ENCODE results near the gene PCTP. TPM values are rescaled to one million over a fixed set of nuclear protein-coding genes. Genes with fewer than 3 reads are reported as not detected.

Gene PCTP
- total RNA-seq, 8 experiments from 2014 or later, result 4.6 to 21.0 (median 13.0) TPM

DNA sequence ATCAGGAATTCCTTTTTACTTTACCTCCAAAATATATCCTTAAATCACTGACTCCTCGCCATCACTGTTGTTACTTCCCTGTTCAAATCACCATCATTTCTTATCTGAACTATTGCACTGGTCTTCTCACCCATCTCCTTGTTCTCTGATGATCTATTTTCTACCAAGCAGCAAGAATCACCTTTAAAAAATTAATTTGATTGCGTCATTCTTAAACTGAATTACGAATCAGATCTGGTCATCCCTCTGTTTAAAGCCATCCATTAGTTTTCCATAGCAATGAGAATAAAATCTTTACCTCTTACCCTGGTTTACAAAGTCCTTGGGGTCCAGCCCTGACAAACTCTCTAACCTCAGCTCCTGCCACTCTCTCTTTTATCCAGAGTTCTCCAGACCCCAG is 14.6 kb downstream of the PCTP start:
- WGBS, 10 experiments, result 90 to 100% (median 97%) methylated on average over 2 to 3 of the region's 3 CpGs
- H3K4me3 ChIP-seq, result no peak overlapping the region

DNA sequence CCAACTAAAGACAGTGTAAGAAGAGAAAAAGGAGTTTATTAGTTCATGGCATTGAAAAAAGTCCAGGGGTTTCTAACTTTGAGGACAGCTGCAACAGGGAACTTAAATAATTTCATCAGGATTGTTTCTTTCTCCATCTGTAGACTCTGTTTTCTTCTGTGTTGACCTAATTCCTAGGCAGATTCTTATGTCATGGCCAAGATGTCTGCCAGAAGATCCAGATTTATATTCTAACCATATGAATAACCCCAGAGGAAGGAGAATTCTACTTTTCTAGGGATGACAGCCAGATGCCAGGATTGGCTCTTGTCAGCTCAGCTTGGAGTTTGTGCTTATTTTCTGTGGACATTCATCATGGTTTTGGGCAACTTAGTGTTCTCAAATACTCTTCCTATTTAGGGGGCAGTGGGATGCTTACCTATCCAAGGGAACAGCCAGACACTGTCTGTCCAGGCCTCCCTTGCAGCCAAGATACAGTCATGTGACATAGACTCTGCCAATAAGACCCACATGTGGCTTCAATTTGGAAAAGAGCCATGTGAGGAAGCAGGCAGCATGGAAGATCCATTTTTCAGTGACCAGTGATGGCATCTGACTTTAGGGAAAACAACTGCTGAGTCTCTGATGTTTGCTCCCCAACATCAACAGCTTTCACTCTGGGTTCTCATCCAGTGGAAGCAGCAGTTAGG is 18.2 kb downstream of the PCTP start:
- no peak overlapping the region for H3K27ac ChIP-seq
- H3K4me3 ChIP-seq, result no peak overlapping the region
- no peaks in the 10 kb centered on the region for H3K4me1 ChIP-seq (replicated peaks in 1 of 2)
- in situ Hi-C loops (cut with MboI; ENCODE audit: low pct_unique_long_range_greater_than_20kb in 2 of 9, low sequenced_read_pairs in 9 of 9, unreplicated experiment in 9 of 9), result loop anchor here in 2 of 9 experiments (25.0 kb wide), 1 partner anchor 232 kb away; no protein-coding TSS in a partner anchor
- peak in 2 of 8 experiments; percentile 19 to 53 for ATAC-seq (replicated peaks in 6 of 8)

More for the DNA sequence above, 14.6 kb downstream of the PCTP start:
- H3K4me1 ChIP-seq (replicated peaks in 1 of 2), result no peaks in the 10 kb centered on the region
- no peak overlapping the region for H3K27ac ChIP-seq
- ATAC-seq (replicated peaks in 6 of 8), result no peak
- in situ Hi-C loops (cut with MboI; ENCODE audit: low pct_unique_long_range_greater_than_20kb in 2 of 9, low sequenced_read_pairs in 9 of 9, unreplicated experiment in 9 of 9), result loop anchor here in 2 of 9 experiments (25.0 kb wide), 1 partner anchor 228 kb away; no protein-coding TSS in a partner anchor

DNA sequence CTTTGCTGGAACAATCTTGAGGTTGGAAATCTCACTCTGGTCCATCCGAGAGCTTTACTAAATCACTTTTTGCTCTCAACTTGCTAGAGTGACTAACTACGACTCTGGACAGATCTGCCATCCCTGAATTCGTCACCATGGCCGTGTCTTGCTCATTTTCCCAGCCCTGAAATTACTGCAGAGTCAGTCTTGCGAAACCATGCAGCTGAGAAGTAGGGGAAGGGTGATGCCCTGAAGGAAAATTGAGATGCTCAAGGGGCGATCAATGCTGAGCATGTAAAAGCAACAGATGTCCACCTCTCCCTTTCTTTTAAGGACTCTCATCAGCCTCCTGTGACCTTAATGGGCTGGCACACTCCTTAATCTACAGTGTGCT is 18.8 kb downstream of the PCTP start:
- H3K27ac ChIP-seq, result no peak overlapping the region
- in situ Hi-C loops (cut with MboI; ENCODE audit: low pct_unique_long_range_greater_than_20kb in 2 of 9, low sequenced_read_pairs in 9 of 9, unreplicated experiment in 9 of 9), result loop anchor here in 2 of 9 experiments (25.0 kb wide), 1 partner anchor 232 kb away; no protein-coding TSS in a partner anchor
- peak in 3 of 8 experiments; percentile 38 to 87 (median 86) for ATAC-seq (replicated peaks in 6 of 8)
- no peaks in the 10 kb centered on the region for H3K4me1 ChIP-seq (replicated peaks in 1 of 2)
- 19 to 100% (median 82%) methylated on average over 1 to 6 of the region's 6 CpGs for WGBS, 10 experiments
- H3K4me3 ChIP-seq, result no peak overlapping the region

DNA sequence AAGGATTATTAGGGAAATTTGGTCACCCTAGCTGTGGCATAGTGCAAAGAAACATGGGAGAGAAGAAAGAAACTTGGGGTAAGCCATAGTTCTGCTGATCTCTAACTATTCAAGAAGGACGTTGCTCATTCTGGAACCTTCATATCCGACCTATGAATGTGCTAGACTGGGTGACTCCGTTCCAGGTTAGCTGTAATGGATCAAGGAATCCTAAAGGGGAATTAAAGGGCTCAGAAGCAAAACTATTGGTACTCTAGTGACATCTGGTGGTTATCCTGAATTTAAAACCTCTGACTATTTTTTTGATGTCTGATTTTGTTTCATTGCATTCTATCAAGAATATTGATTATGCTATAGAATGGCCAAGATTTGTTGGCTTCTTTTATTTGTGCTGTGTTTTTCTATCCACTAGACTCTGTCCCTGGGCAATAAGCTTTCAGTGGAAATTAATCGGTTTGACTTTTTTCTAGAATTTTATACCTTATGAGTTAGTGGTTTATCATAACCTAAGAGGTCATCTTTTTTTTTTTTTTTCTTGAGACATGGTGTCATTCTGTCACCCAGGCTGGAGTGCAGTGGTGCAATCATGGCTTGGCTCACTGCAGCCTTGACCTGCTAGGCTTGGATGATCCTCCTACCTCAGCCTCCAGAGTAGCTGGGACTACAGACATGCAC is 19.5 kb downstream of the PCTP start:
- peak in 4 of 8 experiments; percentile 37 to 62 (median 58) for ATAC-seq (replicated peaks in 6 of 8)
- H3K27ac ChIP-seq, result no peak overlapping the region
- 29 to 100% (median 61%) methylated on average over 1 to 4 of the region's 4 CpGs for WGBS, 10 experiments
- in situ Hi-C loops (cut with MboI; ENCODE audit: low pct_unique_long_range_greater_than_20kb in 2 of 9, low sequenced_read_pairs in 9 of 9, unreplicated experiment in 9 of 9), result loop anchor here in 4 of 9 experiments (10.0 to 25.0 kb wide), 2 partner anchors 233 to 246 kb away; no protein-coding TSS in a partner anchor
- no peak overlapping the region for H3K4me3 ChIP-seq
- H3K4me1 ChIP-seq (replicated peaks in 1 of 2), result peaks cover 0 to 5% of the 10 kb centered on the region in 2 donors

DNA sequence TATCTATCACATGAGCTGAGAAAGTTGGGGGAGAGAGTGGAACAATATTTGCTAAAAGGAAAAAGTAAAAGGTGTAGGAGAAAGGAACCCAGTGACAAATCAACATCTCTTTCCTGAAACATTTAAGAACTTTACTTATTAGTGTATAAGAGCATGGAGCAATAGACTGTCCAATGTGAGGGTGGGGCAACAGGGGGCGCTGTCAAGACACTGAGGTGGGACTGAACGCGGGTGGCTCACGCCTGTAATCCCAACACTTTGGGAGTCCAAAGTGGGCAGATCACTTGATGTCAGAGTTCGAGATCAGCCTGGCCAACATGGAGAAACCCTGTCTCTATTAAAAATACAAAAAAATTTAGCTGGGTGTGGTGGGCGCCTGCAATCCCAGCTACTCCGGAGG is 21.2 kb downstream of the PCTP start:
- no peak overlapping the region for H3K27ac ChIP-seq
- no peak overlapping the region for H3K4me3 ChIP-seq
- in situ Hi-C loops (cut with MboI; ENCODE audit: low pct_unique_long_range_greater_than_20kb in 2 of 9, low sequenced_read_pairs in 9 of 9, unreplicated experiment in 9 of 9), result loop anchor here in 4 of 9 experiments (10.0 to 25.0 kb wide), 2 partner anchors 235 to 247 kb away; no protein-coding TSS in a partner anchor
- 71 to 100% (median 90%) methylated on average over 1 to 5 of the region's 7 CpGs; no CpG with 5 or more reads in 3 of the 10 experiments for WGBS, 10 experiments
- ATAC-seq (replicated peaks in 6 of 8), result no peak
- H3K4me1 ChIP-seq (replicated peaks in 1 of 2), result peaks cover 0 to 5% of the 10 kb centered on the region in 2 donors

DNA sequence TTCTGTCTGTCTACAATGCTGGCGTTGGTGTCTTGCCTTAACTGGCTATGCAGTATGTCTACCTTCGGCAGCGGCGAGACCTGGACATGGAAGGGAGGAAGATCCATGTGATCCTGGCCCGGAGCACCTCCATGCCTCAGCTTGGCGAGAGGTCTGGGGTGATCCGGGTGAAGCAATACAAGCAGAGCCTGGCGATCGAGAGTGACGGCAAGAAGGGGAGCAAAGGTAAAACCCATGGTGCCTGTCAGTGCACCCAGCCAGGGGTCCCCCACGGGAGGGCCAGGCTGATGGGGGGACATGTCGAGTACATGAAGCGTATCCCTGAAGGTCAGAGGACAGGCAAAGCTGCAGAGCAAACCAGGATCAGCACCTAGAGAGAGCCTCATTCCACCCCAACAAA is 22.8 kb downstream of the PCTP start:
- Histone ChIP-seq H3K4me3 (no peak overlapping the region), H3K4me1 (replicated peaks in 1 of 2) (peaks cover 0 to 5% of the 10 kb centered on the region in 2 donors), H3K27ac (no peak overlapping the region)
- ATAC-seq (replicated peaks in 6 of 8), result no peak
- WGBS, 10 experiments, result 83 to 100% (median 89%) methylated on average over 1 to 11 of the region's 13 CpGs; no CpG with 5 or more reads in 3 of the 10 experiments
- in situ Hi-C loops (cut with MboI; ENCODE audit: low pct_unique_long_range_greater_than_20kb in 2 of 9, low sequenced_read_pairs in 9 of 9, unreplicated experiment in 9 of 9), result loop anchor here in 4 of 9 experiments (10.0 to 25.0 kb wide), 2 partner anchors 236 to 249 kb away; no protein-coding TSS in a partner anchor

DNA sequence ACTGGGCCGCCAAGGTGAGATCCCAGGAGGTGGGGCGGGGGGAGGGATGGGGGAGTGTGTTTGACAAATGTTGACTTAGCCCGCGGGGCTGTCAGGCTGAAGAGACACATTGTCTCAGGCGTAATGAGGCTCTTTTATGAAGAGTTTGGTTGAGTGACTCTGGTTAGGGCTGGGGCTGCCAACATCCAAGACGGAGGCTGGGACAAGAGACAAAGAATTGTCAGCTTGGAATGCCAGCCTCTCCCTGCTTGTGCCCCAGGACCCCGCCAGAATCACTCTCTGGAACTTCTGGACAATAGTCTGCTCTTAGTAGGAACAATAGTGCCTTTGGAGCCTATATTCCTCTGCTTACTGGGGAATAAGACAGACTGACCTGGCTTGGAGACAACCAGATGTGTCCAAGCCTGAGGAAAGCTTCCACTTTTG is 24.0 kb downstream of the PCTP start:
- 37 to 80% methylated on average over 1 to 2 of the region's 7 CpGs; no CpG with 5 or more reads in 8 of the 10 experiments for WGBS, 10 experiments
- peak in 5 of 8 experiments; percentile 44 to 89 (median 62) for ATAC-seq (replicated peaks in 6 of 8)
- Histone ChIP-seq H3K27ac (no peak overlapping the region), H3K4me3 (no peak overlapping the region), H3K4me1 (replicated peaks in 1 of 2) (peaks cover 0 to 5% of the 10 kb centered on the region in 2 donors)
- in situ Hi-C loops (cut with MboI; ENCODE audit: low pct_unique_long_range_greater_than_20kb in 2 of 9, low sequenced_read_pairs in 9 of 9, unreplicated experiment in 9 of 9), result loop anchor here in 4 of 9 experiments (10.0 to 25.0 kb wide), 2 partner anchors 238 to 250 kb away; no protein-coding TSS in a partner anchor

DNA sequence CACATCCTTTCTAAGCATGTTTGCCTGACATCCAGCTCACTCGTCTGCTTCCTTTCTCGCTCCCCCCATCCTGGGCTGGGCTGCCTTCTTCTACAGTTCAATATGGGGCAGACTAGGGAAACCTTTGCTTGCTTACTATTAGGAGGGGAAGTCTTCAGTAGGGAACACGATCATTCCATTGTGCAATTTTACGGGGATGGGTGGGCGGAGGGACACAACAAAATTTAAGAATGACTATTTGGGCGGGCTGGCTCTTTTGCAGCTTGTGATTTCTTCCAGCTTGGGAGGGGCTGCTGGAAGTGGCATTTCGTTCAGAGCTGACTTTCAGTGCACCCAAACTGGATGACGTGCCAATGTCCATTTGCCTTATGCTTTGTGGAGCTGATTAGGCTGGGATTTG is 25.4 kb downstream of the PCTP start:
- WGBS, 10 experiments, result 40 to 100% (median 86%) methylated on average over 1 to 6 of the region's 8 CpGs; no CpG with 5 or more reads in 2 of the 10 experiments
- no peak overlapping the region for H3K27ac ChIP-seq
- H3K4me1 ChIP-seq (replicated peaks in 1 of 2), result peaks cover 0 to 5% of the 10 kb centered on the region in 2 donors
- ATAC-seq (replicated peaks in 6 of 8), result no peak
- in situ Hi-C loops (cut with MboI; ENCODE audit: low pct_unique_long_range_greater_than_20kb in 2 of 9, low sequenced_read_pairs in 9 of 9, unreplicated experiment in 9 of 9), result loop anchor here in 2 of 9 experiments (10.0 kb wide), 1 partner anchor 251 kb away; no protein-coding TSS in a partner anchor
- H3K4me3 ChIP-seq, result no peak overlapping the region

DNA sequence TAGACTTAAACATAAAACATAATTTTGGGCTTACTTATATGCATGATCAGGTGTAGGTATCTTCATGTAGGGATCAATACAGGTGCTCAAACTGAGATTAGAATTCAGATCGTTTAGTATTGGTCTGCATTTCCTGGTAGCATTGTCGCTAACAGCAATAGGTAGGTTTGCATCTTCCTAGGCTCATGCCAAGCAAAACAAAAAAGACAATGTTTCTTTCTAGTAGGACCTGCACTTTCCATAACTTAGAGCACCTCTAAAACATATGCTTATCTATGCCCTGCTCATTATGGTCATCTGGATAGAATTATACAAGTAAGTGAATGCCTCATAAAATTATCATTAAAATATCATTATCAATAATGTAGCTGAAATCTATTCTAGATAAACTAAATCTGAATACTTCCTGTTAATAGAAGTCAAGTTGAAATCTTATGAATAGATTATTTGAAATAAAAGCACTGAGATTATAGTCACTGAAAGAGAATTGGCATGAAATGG is 26.7 kb downstream of the PCTP start:
- no peak for ATAC-seq (replicated peaks in 6 of 8)
- 44 to 100% (median 93%) methylated on average over 1 to 2 of the region's 2 CpGs; no CpG with 5 or more reads in 2 of the 10 experiments for WGBS, 10 experiments
- in situ Hi-C loops (cut with MboI; ENCODE audit: low pct_unique_long_range_greater_than_20kb in 2 of 9, low sequenced_read_pairs in 9 of 9, unreplicated experiment in 9 of 9), result loop anchor here in 2 of 9 experiments (10.0 kb wide), 1 partner anchor 253 kb away; no protein-coding TSS in a partner anchor
- Histone ChIP-seq H3K27ac (no peak overlapping the region), H3K4me1 (replicated peaks in 1 of 2) (peaks cover 0 to 5% of the 10 kb centered on the region in 2 donors), H3K4me3 (no peak overlapping the region)

DNA sequence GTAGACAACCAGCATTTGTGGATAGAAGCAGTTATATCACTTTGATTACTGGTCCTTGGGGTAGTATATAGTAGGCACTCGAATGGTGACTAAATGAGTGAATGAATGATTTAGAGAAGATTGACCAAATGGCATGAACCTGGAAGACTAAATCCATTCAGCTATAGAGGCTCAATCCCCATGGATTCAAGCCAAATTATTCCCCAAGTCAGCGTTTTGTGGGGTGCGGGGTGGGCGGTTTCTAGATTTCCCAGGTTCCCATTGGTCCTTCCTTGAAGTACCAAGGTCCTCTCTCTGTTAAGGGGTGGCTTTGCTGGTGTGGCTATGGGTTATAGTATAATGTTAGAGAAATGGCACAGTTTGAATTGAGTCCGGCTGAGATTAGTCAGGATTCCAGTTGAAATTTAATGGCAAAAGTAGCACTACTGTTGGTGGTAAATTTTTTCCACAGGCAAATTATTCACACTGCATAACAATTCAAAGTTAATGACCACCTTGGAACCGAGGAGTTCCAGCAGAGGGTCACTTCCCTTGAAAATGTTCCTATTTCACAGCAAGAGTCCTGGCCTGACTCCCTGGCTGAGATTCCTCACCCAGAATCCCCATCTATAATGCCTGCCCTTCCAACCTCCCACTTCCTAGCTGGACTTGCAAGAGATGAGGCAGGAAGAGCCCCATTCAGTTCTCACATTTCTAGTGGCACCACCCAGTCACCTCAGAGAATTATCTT is 27.7 kb downstream of the PCTP start:
- WGBS, 10 experiments, result 40 to 100% (median 94%) methylated on average over 1 to 4 of the region's 6 CpGs; no CpG with 5 or more reads in 3 of the 10 experiments
- no peak overlapping the region for H3K4me3 ChIP-seq
- peaks cover 0 to 5% of the 10 kb centered on the region in 2 donors for H3K4me1 ChIP-seq (replicated peaks in 1 of 2)
- no peak for ATAC-seq (replicated peaks in 6 of 8)
- in situ Hi-C loops (cut with MboI; ENCODE audit: low pct_unique_long_range_greater_than_20kb in 2 of 9, low sequenced_read_pairs in 9 of 9, unreplicated experiment in 9 of 9), result loop anchor here in 2 of 9 experiments (10.0 kb wide), 1 partner anchor 254 kb away; no protein-coding TSS in a partner anchor
- no peak overlapping the region for H3K27ac ChIP-seq

DNA sequence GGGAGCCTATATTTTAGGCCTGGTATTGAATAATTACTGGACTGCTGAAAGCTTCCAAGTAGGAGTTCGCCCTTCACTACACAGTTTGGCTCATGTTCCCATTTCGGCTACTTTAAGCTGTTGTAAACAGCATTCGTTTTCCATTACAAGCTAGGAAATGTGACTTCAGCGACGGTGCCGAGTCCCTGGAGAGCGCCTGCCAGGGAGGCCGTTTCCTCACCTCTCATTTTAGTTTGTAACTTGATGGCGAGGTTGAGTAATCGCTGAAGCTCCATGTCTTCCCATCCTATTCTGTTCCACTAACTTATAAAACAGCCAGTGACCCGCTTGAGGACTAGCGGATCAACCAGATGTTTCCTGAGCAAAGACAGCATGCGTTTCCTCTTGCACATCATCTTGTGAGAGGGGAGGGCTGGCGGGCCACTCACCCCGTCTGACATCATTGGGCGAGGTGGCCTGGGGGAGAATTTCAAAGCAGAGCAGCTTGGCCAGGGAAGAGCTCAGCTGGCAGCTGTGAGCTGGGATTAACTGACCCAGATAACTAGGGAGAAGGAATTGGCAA is 32.9 kb downstream of the PCTP start:
- ATAC-seq (replicated peaks in 6 of 8), result peak in 3 of 8 experiments; percentile 95 to 98 (median 98)
- Histone ChIP-seq H3K4me3 (no peak overlapping the region), H3K27ac (no peak overlapping the region), H3K4me1 (replicated peaks in 1 of 2) (no peaks in the 10 kb centered on the region)
- WGBS, 10 experiments, result 7 to 100% (median 81%) methylated on average over 1 to 15 of the region's 16 CpGs; no CpG with 5 or more reads in 2 of the 10 experiments
- in situ Hi-C loops (cut with MboI; ENCODE audit: low pct_unique_long_range_greater_than_20kb in 2 of 9, low sequenced_read_pairs in 9 of 9, unreplicated experiment in 9 of 9), result no loop called here

DNA sequence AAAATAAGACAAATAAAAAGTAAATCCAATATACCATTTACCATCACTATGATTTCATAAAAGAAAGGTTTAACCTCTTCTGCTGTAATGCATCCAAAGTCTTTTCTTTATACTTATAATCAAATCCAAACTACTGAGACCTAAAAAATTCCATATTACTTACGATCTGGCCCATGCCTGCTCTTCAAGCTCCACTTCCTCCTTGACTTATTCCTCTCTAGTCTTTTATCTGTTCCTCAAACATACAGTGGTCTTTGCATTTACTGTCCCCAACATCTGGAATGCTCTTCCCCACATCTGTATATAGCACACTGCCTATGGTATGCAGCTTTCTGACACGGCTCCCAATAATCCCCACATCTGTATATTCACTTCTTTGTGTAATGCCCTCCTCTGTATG is 33.8 kb downstream of the PCTP start:
- no peak overlapping the region for H3K27ac ChIP-seq
- in situ Hi-C loops (cut with MboI; ENCODE audit: low pct_unique_long_range_greater_than_20kb in 2 of 9, low sequenced_read_pairs in 9 of 9, unreplicated experiment in 9 of 9), result no loop called here
- H3K4me3 ChIP-seq, result no peak overlapping the region
- no peak for ATAC-seq (replicated peaks in 6 of 8)
- no peaks in the 10 kb centered on the region for H3K4me1 ChIP-seq (replicated peaks in 1 of 2)
- 0 to 100% (median 56%) methylated on average over 1 to 2 of the region's 2 CpGs; no CpG with 5 or more reads in 2 of the 10 experiments for WGBS, 10 experiments
